Measurements from ENCODE around the gene ZNF74. TPM values are rescaled to one million over a fixed set of nuclear protein-coding genes. Genes with fewer than 3 reads are reported as not detected.

The ZNF74 gene
- polyA plus RNA-seq, 2 of the 4 experiments (the other 2 are of a cell fraction): 4.3 to 7.4 TPM

DNA sequence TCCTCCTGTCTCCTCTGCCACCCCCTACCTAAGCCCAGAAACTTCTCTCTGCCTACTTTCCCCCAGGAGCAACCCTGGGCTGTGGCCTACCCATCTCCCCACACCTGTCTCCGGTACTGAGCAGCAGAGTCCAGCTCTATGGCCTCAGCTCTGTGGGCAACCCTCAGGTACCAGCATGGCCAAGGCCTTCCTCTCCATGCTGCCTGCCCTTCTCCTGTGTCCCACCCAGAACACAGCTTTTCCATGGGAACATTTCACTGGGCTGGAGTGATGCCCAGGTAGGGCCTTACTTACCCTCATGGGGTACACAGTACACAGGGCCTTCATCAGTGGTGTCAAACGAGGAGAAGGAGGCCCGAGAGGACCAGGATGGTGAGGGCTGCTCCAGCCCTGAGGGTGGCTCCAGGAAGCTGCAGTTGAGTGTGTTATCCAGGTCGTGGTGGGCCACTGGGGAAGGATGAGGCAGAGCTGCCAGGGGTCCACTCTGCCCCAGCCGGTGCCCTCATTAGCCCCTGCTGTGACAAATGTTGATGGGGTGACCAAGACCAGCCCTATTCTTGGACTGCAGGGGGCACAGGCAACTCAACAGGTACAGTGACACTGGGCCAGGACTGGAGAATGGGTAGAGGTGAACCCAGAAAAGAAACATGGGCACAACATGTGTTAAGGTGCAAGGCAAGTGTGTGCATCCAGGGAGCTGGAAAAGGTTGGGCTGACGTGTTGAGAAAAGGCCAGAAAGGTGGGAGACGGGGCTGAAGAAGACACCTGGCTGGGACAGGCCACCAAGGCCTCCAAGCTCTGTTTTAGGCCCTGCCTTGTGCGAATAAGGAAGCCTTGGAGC, 33.4 kb downstream of the ZNF74 start:
- FAIRE-seq: no peak
- TF ChIP-seq HOXA7 (CRISPR knock-in tag; IDR thresholded peaks at IDR 0.05): no peak
- no peak for TF ChIP-seq EP300 (IDR thresholded peaks at IDR 0.05)
- no peak for TF ChIP-seq ZC3H11A (IDR thresholded peaks at IDR 0.05)
- no peak for TF ChIP-seq NFE2L2 (conservative IDR thresholded peaks at IDR 0.05; ENCODE audit: low read length)
- CTCF ChIA-PET: interaction anchor here (0.6 to 1.1 kb wide), 3 partner anchors 9 to 1045 kb away, joined by 3 to 12 read pairs (median 3); no protein-coding TSS in a partner anchor
- H3K9me3 ChIP-seq: no peaks in the 10 kb centered on the region
- 90% methylated on average over 4 of the region's 8 CpGs for WGBS (ENCODE audit: missing lambda C conversion rate)
- POLR2A ChIA-PET: no interaction called here
- no peak for DNase-seq (ENCODE audit: low read depth in 1 of 2, low spot score in 1 of 2)
- no peak overlapping the region for H3K4me3 ChIP-seq
- H3K27ac ChIP-seq: no peak overlapping the region
- ATAC-seq: no peak
- no peak overlapping the region for H3K4me2 ChIP-seq
- peaks cover 5% of the 10 kb centered on the region; the same call in 1 of the 3 replicates for H3K4me1 ChIP-seq

- FAIRE-seq (no peak), DNase-seq (ENCODE audit: low read depth in 1 of 2, low spot score in 1 of 2) (no peak), ATAC-seq (no peak)
- TF ChIP-seq FOSL2 (IDR thresholded peaks at IDR 0.05) (no peak), FOSL2 (CRISPR knock-in tag; IDR thresholded peaks at IDR 0.05) (no peak), NR3C1 (IDR thresholded peaks at IDR 0.05) (no peak), TP53 (CRISPR knock-in tag; IDR thresholded peaks at IDR 0.05) (no peak), EHMT2 (IDR thresholded peaks at IDR 0.05; ENCODE audit: low read depth) (no peak)
- Histone ChIP-seq H3K4me3 (no peak overlapping the region), H3K4me2 (no peak overlapping the region), H3K27ac (no peak overlapping the region), H3K9me3 (no peaks in the 10 kb centered on the region), H3K4me1 (peaks cover 5% of the 10 kb centered on the region; the same call in 1 of the 3 replicates)
- POLR2A ChIA-PET: no interaction called here
- CTCF ChIA-PET: interaction anchor here (0.9 to 1.1 kb wide), 2 partner anchors 10 to 28 kb away, joined by 3 to 12 read pairs; no protein-coding TSS in a partner anchor
- 92% methylated on average over 4 of the region's 4 CpGs for WGBS (ENCODE audit: missing lambda C conversion rate)
Measured at GRCh38 chr22:20427945-20428417, 34.0 kb downstream of the ZNF74 start.

- no peak overlapping the region for H3K4me2 ChIP-seq
- H3K27ac ChIP-seq: no peak overlapping the region
- 94% methylated on average over 22 of the region's 23 CpGs for WGBS (ENCODE audit: missing lambda C conversion rate)
- peaks cover 5% of the 10 kb centered on the region; the same call in 1 of the 3 replicates for H3K4me1 ChIP-seq
- no peaks in the 10 kb centered on the region for H3K9me3 ChIP-seq
- POLR2A ChIA-PET: interaction anchor here (1.2 kb wide), 1 partner anchor 10 kb away, joined by 4 read pairs; no protein-coding TSS in a partner anchor
- no peak for TF ChIP-seq GATA3 (IDR thresholded peaks at IDR 0.05; ENCODE audit: borderline replicate concordance)
- no peak for TF ChIP-seq FOSL2 (IDR thresholded peaks at IDR 0.05)
- TF ChIP-seq FOSL2 (CRISPR knock-in tag; IDR thresholded peaks at IDR 0.05): no peak
- TF ChIP-seq MYC (IDR thresholded peaks at IDR 0.05; ENCODE audit: borderline replicate concordance, low read length): no peak
- CTCF ChIA-PET: interaction anchor here (0.6 to 0.9 kb wide), 2 partner anchors 10 to 1135 kb away, joined by 3 to 4 read pairs; no protein-coding TSS in a partner anchor
- H3K4me3 ChIP-seq: no peak overlapping the region
- no peak for DNase-seq (ENCODE audit: low read depth in 1 of 2, low spot score in 1 of 2)
- no peak for FAIRE-seq
- ATAC-seq: no peak
Measured at GRCh38 chr22:20428496-20429253, 34.7 kb downstream of the ZNF74 start.

DNA sequence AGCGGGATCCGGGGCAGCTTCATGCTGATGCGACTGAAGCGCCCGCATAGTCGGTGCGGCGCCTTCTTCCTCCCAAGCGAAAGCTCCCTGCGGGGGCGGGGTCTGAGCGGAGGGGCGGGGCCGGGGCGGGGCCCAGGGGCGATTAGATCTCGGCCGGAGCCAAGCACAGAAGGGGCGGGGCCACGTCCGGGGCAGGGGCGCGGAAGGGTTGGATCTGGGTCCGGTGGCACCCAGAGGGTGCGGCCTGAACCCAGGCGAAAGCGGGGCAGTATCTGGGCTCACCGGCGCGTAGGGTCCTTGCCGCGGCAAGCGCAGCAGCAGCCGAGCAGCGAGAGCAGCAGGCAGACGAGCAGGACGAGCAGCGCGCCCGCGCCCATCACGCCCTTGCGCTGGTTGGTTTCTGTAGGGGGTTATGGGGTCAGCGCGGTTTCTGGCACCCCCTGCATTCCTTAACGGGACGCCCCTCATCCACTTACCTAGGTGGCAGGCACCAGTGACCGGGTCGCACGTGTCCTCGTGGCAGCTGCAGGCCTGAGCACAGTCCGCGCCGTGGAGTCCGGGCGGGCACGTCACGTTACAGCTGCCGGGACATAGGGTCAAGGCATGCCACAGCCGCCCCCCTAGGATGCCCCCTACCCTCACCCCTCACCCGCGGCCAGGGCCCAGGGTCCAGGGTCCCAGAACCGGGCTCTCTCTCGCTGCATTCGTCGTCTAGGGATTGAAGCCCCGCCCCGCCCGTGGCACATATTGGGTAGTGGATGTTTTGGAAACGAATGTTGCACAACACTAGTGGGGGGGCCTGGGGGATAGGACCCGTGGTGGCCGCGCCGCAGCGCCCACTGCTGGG, 35.5 kb downstream of the ZNF74 start:
- ChIA-PET CTCF (interaction anchor here (0.6 to 1.1 kb wide), 3 partner anchors 11 to 1134 kb away, joined by 3 to 6 read pairs (median 4); no protein-coding TSS in a partner anchor), POLR2A (interaction anchor here (1.2 kb wide), 1 partner anchor 11 kb away, joined by 4 read pairs; no protein-coding TSS in a partner anchor)
- ATAC-seq: no peak
- no peak for FAIRE-seq
- H3K4me3 ChIP-seq: no peak overlapping the region
- H3K9me3 ChIP-seq: no peaks in the 10 kb centered on the region
- H3K27ac ChIP-seq: no peak overlapping the region
- no peak for DNase-seq (ENCODE audit: low read depth in 1 of 2, low spot score in 1 of 2)
- peaks cover 5% of the 10 kb centered on the region; the same call in 1 of the 3 replicates for H3K4me1 ChIP-seq
- H3K4me2 ChIP-seq: no peak overlapping the region; the same call in 2 of the 3 replicates
- 86% methylated on average over 32 of the region's 75 CpGs for WGBS (ENCODE audit: missing lambda C conversion rate)
- TF ChIP-seq, protein P1, sequence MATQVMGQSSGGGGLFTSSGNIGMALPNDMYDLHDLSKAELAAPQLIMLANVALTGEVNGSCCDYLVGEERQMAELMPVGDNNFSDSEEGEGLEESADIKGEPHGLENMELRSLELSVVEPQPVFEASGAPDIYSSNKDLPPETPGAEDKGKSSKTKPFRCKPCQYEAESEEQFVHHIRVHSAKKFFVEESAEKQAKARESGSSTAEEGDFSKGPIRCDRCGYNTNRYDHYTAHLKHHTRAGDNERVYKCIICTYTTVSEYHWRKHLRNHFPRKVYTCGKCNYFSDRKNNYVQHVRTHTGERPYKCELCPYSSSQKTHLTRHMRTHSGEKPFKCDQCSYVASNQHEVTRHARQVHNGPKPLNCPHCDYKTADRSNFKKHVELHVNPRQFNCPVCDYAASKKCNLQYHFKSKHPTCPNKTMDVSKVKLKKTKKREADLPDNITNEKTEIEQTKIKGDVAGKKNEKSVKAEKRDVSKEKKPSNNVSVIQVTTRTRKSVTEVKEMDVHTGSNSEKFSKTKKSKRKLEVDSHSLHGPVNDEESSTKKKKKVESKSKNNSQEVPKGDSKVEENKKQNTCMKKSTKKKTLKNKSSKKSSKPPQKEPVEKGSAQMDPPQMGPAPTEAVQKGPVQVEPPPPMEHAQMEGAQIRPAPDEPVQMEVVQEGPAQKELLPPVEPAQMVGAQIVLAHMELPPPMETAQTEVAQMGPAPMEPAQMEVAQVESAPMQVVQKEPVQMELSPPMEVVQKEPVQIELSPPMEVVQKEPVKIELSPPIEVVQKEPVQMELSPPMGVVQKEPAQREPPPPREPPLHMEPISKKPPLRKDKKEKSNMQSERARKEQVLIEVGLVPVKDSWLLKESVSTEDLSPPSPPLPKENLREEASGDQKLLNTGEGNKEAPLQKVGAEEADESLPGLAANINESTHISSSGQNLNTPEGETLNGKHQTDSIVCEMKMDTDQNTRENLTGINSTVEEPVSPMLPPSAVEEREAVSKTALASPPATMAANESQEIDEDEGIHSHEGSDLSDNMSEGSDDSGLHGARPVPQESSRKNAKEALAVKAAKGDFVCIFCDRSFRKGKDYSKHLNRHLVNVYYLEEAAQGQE (IDR thresholded peaks at IDR 0.05): no peak
- TF ChIP-seq HOXB5 (CRISPR knock-in tag; IDR thresholded peaks at IDR 0.05) (no peak), CBX2 (IDR thresholded peaks at IDR 0.05; ENCODE audit: borderline replicate concordance, low read depth) (no peak), RARB (CRISPR knock-in tag; IDR thresholded peaks at IDR 0.05) (no peak), NFE2L2 (conservative IDR thresholded peaks at IDR 0.05; ENCODE audit: low read length) (no peak), CHD2 (IDR thresholded peaks at IDR 0.05; ENCODE audit: low read length, partially characterized antibody) (no peak), SMC3 (IDR thresholded peaks at IDR 0.05) (no peak), CHD4 (IDR thresholded peaks at IDR 0.05; ENCODE audit: borderline replicate concordance) (no peak)
- TF ChIP-seq, protein P2, sequence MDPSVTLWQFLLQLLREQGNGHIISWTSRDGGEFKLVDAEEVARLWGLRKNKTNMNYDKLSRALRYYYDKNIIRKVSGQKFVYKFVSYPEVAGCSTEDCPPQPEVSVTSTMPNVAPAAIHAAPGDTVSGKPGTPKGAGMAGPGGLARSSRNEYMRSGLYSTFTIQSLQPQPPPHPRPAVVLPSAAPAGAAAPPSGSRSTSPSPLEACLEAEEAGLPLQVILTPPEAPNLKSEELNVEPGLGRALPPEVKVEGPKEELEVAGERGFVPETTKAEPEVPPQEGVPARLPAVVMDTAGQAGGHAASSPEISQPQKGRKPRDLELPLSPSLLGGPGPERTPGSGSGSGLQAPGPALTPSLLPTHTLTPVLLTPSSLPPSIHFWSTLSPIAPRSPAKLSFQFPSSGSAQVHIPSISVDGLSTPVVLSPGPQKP (IDR thresholded peaks at IDR 0.05; ENCODE audit: low read depth, low read length): no peak
- TF ChIP-seq, protein P3, sequence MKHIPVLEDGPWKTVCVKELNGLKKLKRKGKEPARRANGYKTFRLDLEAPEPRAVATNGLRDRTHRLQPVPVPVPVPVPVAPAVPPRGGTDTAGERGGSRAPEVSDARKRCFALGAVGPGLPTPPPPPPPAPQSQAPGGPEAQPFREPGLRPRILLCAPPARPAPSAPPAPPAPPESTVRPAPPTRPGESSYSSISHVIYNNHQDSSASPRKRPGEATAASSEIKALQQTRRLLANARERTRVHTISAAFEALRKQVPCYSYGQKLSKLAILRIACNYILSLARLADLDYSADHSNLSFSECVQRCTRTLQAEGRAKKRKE (CRISPR knock-in tag; IDR thresholded peaks at IDR 0.05; ENCODE audit: low read depth): no peak
